HG02763 (cell line): Measurements from ENCODE around the gene SMPD2.

ENCODE experiments used
- ATAC-seq: cut with Tn5 transposase; IDR thresholded peaks from one replicate; pipeline ENCODE4 v1.9.1; 2021; ENCODE audit warnings: mild to moderate bottlenecking, moderate library complexity; ENCODE audit not compliant: unreplicated experiment

SMPD2 gene

DNA sequence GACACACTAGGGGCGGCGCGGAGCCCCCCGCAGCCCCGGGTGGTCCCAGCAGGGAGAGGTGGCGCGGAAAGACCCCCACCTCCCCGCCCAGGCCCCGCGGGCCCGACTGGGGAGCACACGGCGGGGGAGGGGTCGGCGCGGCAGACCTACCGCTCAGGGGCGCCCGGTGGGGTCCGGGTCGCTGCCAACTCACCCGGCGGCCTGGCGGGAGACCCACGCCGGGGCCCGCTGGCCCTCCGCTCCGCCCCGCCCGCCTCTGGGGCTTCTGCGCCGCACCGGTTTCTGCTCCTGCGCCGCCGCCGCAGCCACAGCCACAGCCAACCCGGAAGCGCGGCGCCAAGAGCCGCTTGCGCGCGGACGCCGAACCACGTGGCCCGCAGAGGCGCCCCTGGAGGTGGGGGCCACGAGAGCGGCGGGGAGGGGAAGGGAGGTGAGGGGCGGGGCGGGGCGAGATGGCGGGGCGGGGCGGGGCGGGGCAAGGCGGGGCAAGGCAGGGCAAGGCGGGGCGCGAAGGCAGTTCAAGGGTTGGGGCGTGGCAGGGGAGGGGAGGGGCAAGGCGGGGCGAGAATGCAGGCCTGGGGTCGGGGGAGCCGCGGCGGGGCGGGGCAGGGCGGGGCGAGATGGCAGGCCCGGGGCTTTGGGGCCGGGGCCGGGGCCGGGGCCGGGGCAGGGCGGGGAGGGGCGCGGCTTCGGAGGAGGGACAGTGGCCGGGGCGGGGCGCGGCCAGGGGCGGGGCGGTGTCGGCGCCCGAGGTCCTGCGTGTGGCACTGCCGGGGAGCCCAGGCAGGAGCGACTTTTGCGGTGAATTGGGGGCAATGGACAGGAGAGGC is 42.6 kb downstream of the SMPD2 start, which contains the start of gene ZBTB24:
Gene ZBTB24 (minus strand): TSS at position 315 of the 830 bp plus-strand sequence. CDS start 1,193 bp downstream, outside the sequence.
- ATAC-seq, result peak; percentile 91

DNA sequence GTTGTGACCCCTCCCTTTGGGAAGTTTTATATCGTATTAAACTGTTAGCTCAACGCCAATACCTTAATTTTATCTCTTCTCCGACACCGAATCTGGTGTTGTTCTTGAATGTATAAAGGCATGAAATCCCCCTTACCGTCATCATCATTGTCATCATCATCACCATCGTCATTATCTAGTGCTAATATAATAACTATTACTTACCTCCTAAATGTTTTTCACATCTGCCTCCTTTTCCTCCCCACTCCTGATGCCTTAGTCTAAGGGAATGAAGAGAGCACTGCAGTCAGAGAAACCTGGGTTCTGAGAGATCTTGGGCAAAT is 43.2 kb downstream of the SMPD2 start:
- no peak for ATAC-seq

DNA sequence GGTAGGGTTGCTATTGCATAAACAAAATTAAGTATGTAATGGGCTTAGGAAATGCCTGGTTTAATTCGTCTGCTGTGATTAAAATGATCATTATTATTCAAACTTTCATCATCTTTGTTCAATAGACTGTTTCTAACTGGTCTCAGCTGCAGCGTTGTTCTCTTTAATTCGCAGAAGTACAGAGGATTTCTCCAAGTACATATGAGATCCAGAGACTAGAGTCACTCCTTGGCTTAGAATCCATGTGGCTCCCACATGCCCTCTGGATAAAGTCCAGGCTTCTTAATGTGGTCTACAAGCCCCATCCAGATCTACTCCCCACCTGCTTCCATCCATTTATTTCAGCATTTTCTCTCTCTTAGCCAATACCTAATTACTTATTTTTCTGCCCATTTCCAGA is 43.6 kb downstream of the SMPD2 start:
- no peak for ATAC-seq

DNA sequence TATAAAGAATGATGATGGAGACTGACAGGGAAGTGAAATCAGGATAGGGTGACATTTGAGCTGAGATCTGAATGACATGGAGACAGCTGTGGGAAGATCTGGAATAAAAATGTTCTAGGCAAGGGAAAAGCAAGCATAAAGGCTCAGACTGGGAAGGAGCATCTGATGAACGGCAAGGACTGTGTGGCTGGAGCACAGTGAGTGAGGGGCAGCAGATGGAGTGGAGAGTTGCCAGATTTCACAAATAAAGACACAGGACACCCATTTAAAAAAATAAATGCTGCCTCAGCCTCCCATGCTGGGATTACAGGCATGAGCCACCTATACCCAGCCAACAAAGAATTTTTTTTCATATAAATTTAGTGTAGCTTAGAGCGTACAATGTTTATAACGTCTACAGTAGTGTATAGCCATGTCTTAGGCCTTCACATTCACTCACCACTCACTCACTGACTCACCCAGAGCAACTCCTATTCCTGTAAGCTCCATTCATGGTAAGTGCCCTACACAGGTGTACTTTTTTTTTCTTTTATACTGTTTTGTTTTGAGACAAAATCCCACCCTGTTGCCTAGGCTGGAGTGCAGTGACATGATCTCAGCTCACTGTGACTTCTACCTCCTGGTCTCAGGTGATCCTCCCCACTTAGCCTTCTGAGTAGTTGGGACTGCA is 44.9 kb downstream of the SMPD2 start:
- ATAC-seq, result no peak

DNA sequence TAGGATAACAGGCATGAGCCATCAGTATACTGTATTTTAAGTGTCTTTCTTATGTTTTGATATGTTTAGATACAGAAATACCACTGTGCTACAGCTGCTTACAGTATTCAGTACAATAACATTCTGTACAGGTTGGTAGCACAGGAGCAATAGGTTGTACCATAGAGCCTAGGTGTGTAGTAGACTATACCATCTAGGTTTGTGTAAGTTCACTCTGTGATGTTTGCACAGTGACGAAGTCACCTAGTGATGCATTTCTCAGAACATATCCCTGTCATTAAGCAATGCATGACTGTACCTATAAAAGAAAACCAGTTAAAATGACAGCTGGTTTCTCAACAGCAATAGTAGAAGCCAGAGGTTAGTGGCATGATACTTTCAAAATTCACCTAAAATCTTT is 45.5 kb downstream of the SMPD2 start:
- ATAC-seq, result no peak

DNA sequence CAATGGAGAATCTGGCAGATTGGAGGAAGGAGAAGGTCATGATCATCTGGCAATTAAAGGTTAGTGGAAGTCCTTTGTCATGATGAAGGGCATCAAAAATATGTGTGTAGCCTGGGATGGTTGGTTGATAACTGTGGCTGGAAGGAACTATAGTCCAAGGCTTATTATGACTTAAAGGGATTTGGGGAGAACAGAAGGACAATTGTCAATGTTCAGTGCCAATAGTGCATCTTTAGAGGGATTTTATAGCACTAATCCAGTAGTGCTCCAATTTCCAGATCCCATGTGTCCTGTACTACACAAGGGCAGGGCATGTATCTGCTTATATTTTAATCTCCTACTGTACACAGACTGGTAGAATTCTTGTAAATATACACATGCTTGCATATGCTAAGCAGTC is 47.5 kb downstream of the SMPD2 start:
- ATAC-seq, result no peak

DNA sequence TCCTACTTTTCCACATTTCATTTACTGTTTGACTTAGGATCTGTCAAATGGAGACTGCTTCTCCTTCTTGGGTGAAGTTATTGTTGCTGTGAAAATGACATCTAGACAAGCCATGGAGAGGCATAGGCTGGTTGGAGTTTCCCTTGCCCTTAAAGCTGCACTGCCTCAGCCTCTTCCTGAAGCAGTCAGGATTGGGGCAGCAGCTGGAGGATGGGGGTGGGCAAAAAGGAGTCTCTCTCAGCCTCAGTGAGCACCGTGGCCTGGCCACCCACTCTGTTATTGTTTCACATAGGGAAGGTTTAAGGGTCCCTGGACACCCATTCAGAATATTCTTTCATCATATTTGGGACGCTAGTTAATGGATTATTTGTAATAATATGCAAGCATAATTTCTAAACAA is 50.2 kb downstream of the SMPD2 start:
- ATAC-seq, result no peak

DNA sequence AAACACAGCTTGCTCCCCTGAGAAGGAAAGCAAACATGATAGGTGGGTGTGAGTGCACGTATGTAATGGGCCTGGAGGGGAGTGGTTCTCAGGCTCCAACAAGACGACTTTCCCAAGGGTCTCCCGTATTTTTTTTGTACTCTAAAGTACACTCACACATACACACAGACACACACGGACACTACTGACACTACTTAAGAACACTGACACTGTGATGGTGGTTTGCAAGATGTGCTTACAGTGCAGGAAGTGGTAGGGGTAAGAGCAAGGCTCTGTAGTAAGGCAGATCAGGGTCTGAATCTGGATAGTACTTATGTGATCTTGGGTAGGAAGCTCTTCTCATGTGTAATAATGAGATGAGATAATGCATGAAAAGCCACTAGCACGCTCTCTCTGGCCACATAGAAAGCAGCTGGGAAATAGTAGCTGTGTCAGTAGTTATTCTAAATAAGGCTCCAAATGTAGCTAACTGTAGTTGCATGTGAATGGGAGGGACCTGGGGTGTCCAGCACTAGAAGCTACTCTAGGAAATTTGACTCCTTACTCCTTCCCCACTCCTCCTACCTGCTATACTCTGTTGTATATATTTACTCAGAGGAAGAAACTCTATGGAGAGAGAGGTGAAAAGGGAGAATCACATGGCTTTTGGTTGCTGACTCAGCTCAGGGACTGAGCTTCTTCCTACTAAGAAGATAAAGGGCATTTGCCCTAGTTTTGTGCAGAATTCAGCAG is 50.8 kb downstream of the SMPD2 start:
- ATAC-seq, result no peak
